GM19452 (cell line): Measurements from ENCODE around the gene CPSF4L.
"Not testable (repeated sequence)": the region's sequence is repeated elsewhere in the genome, so short reads cannot be mapped to it uniquely, and the experiment has no call there.

Experiments
- ATAC-seq: cut with Tn5 transposase; IDR thresholded peaks from one replicate; pipeline ENCODE4 v1.9.1; 2021; ENCODE audit not compliant: unreplicated experiment

The CPSF4L gene

GRCh38 chr17:73269791-73270190, 8.1 kb upstream of the CPSF4L start:
- ATAC-seq: no peak

GRCh38 chr17:73269329-73269615, 7.6 kb upstream of the CPSF4L start:
- ATAC-seq: no peak

GRCh38 chr17:73268582-73269328, 7.1 kb upstream of the CPSF4L start:
- ATAC-seq: no peak

GRCh38 chr17:73267648-73268537, 6.2 kb upstream of the CPSF4L start:
- no peak for ATAC-seq

GRCh38 chr17:73266796-73267195, 5.1 kb upstream of the CPSF4L start:
- ATAC-seq: no peak

- no peak for ATAC-seq
Measured at GRCh38 chr17:73265646-73266640, 4.3 kb upstream of the CPSF4L start.

GRCh38 chr17:73264448-73264847, 2.8 kb upstream of the CPSF4L start:
- not testable (repeated sequence) for ATAC-seq

GRCh38 chr17:73262676-73263642, 1.3 kb upstream of the CPSF4L start:
- ATAC-seq: no peak

GRCh38 chr17:73261952-73262675, 434 bp upstream of the CPSF4L start:
- no peak for ATAC-seq

- no peak for ATAC-seq
Measured at GRCh38 chr17:73257516-73257915, 4.2 kb downstream of the CPSF4L start.

GRCh38 chr17:73256220-73256619, 5.5 kb downstream of the CPSF4L start:
- no peak for ATAC-seq

GRCh38 chr17:73255671-73256181, 6.0 kb downstream of the CPSF4L start:
- no peak for ATAC-seq

- ATAC-seq: no peak
Measured at GRCh38 chr17:73251871-73252270, 9.8 kb downstream of the CPSF4L start.

GRCh38 chr17:73250851-73251640, 10.6 kb downstream of the CPSF4L start:
- ATAC-seq: no peak

- no peak for ATAC-seq
Measured at GRCh38 chr17:73249700-73250099, 12.0 kb downstream of the CPSF4L start.

- ATAC-seq: no peak
Measured at GRCh38 chr17:73248532-73248931, 13.1 kb downstream of the CPSF4L start.

GRCh38 chr17:73247726-73248125, 14.0 kb downstream of the CPSF4L start:
- ATAC-seq: no peak

GRCh38 chr17:73240561-73240960, 21.1 kb downstream of the CPSF4L start:
- ATAC-seq: no peak
